RPMI7951 (cell line): ENCODE data around the gene PPP1R13B. TPM values are rescaled to one million over a fixed set of nuclear protein-coding genes. Genes with fewer than 3 reads are reported as not detected.
"Not testable (repeated sequence)": the region's sequence is repeated elsewhere in the genome, so short reads cannot be mapped to it uniquely, and the experiment has no call there.

Experiments
- DNase-seq: peaks from one replicate; pipeline ENCODE4 v3.0.0-alpha.2; 2012; ENCODE audit warnings: low read depth
- total RNA-seq: library from RNA; depleted of rRNA; stranded (reverse); fragments of >200 nt; shearing (Covaris generic); gene quantifications from 2 replicates; pipeline ENCODE4 v1.2.3, GENCODE V29; 2014

The PPP1R13B gene
- total RNA-seq, 1 experiment from 2014 or later: 1.6 TPM

- no peak for DNase-seq
These were observed 45.0 kb downstream of the PPP1R13B start for GRCh38 chr14:103802356-103802755.

- peak; percentile 64 for DNase-seq
These were observed 45.9 kb downstream of the PPP1R13B start for GRCh38 chr14:103801459-103801858.

GRCh38 chr14:103793192-103793591, 54.2 kb downstream of the PPP1R13B start:
- DNase-seq: not testable (repeated sequence)

- DNase-seq: no peak
These were observed 59.3 kb downstream of the PPP1R13B start for GRCh38 chr14:103788086-103788485.

- DNase-seq: no peak
These were observed 65.0 kb downstream of the PPP1R13B start for GRCh38 chr14:103782376-103782775.

GRCh38 chr14:103776319-103776718, 71.1 kb downstream of the PPP1R13B start:
- not testable (repeated sequence) for DNase-seq

- no peak for DNase-seq
These were observed 71.9 kb downstream of the PPP1R13B start for GRCh38 chr14:103775506-103775905.

- DNase-seq: no peak
These were observed 73.9 kb downstream of the PPP1R13B start for GRCh38 chr14:103773521-103773920.

GRCh38 chr14:103772078-103772712, 75.2 kb downstream of the PPP1R13B start:
- no peak for DNase-seq

- DNase-seq: no peak
These were observed 76.5 kb downstream of the PPP1R13B start for GRCh38 chr14:103770902-103771301.

- no peak for DNase-seq
These were observed 76.9 kb downstream of the PPP1R13B start for GRCh38 chr14:103770500-103770899.

GRCh38 chr14:103767336-103767894, 80.0 kb downstream of the PPP1R13B start:
- DNase-seq: no peak

GRCh38 chr14:103765526-103765925, 81.8 kb downstream of the PPP1R13B start:
- DNase-seq: no peak

GRCh38 chr14:103763730-103764488, 83.5 kb downstream of the PPP1R13B start:
- DNase-seq: no peak

- no peak for DNase-seq
These were observed 84.8 kb downstream of the PPP1R13B start for GRCh38 chr14:103762541-103762940.

- DNase-seq: no peak
These were observed 85.3 kb downstream of the PPP1R13B start for GRCh38 chr14:103762036-103762435.

GRCh38 chr14:103758059-103758776, 89.2 kb downstream of the PPP1R13B start:
- no peak for DNase-seq

- no peak for DNase-seq
These were observed 92.3 kb downstream of the PPP1R13B start for GRCh38 chr14:103755060-103755459.

- DNase-seq: no peak
These were observed 93.6 kb downstream of the PPP1R13B start for GRCh38 chr14:103753774-103754173.

GRCh38 chr14:103749860-103750259, 97.5 kb downstream of the PPP1R13B start:
- no peak for DNase-seq

- DNase-seq: no peak
These were observed 97.9 kb downstream of the PPP1R13B start for GRCh38 chr14:103749452-103749851.

GRCh38 chr14:103748534-103748857, 98.9 kb downstream of the PPP1R13B start:
- DNase-seq: no peak
